MG63 (cell line): ENCODE data around the gene CELF2. TPM values are rescaled to one million over a fixed set of nuclear protein-coding genes. Genes with fewer than 3 reads are reported as not detected.
A peak's percentile ranks its signal among the peaks of the same experiment; 100 is the strongest.

Experiments used
- DNase-seq: peaks from one replicate; pipeline ENCODE4 v3.0.0-alpha.2; 2020
- H3K27me3 ChIP-seq: fragments of 250-450 bp; sonication (Bioruptor Pico); 2 replicates; pipeline ENCODE4 v1.5.1; 2020; ENCODE audit warnings: mild to moderate bottlenecking, moderate library complexity
- H3K36me3 ChIP-seq: fragments of 250-450 bp; sonication (Bioruptor Pico); 2 replicates; pipeline ENCODE4 v1.5.1; 2020; ENCODE audit warnings: mild to moderate bottlenecking, moderate library complexity
- H3K4me3 ChIP-seq: fragments of 250-450 bp; sonication (Bioruptor Pico); 2 replicates; pipeline ENCODE4 v1.5.1; 2020; ENCODE audit warnings: mild to moderate bottlenecking, moderate library complexity
- H3K9me3 ChIP-seq: fragments of 250-450 bp; sonication (Bioruptor Pico); 2 replicates; pipeline ENCODE4 v1.5.1; 2020; ENCODE audit warnings: mild to moderate bottlenecking, moderate library complexity
- total RNA-seq: library from RNA; depleted of rRNA; stranded (reverse); fragments of >200 nt; shearing (Covaris generic); gene quantifications from 2 replicates; pipeline ENCODE4 v1.2.3, GENCODE V29; 2014; ENCODE audit warnings: low replicate concordance

The CELF2 gene
- total RNA-seq, 1 experiment from 2014 or later, result 1.5 TPM

DNA sequence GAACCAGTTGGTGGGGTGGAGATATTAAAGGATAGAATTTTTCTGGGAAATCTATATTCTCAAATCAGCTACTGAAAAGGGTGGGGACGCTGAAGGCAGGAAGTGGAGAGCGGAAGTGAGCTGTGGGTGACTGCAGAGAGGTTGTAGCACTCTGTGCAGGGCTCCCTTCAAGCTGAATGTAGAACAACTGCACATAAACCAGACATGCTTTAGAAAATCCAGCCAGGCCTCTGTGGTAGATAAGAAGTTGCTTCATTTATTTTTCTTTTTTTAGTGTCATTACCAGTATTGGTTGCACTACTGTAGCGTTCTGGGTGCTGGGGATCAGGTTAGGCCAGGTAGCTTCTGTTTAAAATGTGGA lies 127.8 kb downstream of the CELF2 start:
- DNase-seq, result no peak
- Histone ChIP-seq H3K4me3 (no peak overlapping the region), H3K27me3 (no peaks in the 10 kb centered on the region), H3K9me3 (no peaks in the 10 kb centered on the region), H3K36me3 (no peaks in the 10 kb centered on the region)

GRCh38 chr10:11146402-11147171 lies 128.9 kb downstream of the CELF2 start:
- DNase-seq, result peak; percentile 62

DNA sequence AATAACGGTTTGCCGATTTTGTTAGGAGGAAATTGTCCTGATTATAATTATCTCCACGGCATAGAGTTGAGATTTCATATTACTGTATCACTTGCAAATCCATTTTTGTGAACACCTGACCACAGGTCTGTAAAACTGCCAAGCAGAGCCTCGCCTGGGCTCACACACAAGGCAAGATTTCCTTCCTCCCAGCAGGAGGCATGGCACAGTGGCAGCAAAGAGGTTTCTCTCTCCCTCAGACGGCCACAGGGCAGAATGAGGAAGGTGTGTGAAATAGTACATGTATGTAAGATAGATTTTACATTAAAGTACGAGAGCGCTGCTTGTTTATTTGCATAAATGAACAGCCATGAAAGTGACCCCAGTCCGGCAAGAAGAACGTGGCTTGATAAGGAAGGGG lies 130.1 kb downstream of the CELF2 start:
- no peaks in the 10 kb centered on the region for H3K36me3 ChIP-seq
- H3K4me3 ChIP-seq, result no peak overlapping the region
- peak; percentile 10 for DNase-seq
- H3K27me3 ChIP-seq, result no peaks in the 10 kb centered on the region
- H3K9me3 ChIP-seq, result no peaks in the 10 kb centered on the region

More at GRCh38 chr10:11146402-11147171, 128.9 kb downstream of the CELF2 start:
- H3K36me3 ChIP-seq, result no peaks in the 10 kb centered on the region
- H3K27me3 ChIP-seq, result no peaks in the 10 kb centered on the region
- H3K9me3 ChIP-seq, result no peaks in the 10 kb centered on the region
- no peak overlapping the region for H3K4me3 ChIP-seq

DNA sequence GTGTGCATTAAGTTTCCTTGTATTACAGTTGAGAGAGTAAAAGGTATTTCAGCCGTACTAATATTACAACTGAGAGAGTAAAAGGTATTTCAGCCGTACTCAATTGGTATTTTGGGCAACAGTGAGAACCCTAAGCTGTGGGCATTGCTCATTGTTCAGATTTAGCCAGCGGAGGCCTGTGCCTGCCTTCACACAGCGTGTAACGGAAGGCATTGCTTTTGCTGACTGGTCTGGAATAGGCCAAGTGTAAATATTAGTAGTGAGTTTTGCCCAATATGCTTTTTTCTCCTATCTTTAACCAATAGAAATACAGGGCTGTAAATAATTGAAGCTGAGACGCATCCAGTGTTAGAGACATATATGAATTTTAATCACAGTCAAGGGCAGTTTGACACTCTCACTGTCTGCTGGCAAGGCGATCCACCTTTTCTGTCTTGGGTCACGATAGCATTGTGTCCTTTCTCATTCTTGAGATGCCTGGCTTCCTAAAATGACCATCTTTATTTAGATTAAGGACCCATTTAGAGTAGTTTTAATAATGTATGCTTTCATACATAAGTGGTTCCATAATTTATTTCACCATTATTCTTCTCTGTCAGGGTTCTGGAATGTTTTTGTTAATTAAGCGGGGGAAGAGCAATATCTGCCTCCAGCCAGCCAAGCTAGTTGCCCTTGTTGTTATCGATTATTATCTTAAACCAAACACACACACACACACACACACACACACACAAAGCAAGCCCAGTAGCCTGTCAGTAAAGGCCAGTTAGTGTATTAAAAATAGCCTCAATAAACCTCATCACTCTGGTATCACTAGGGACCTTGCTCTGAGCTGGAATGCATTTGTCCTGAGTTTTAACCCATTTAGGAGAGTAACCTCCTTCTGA lies 130.7 kb downstream of the CELF2 start:
- H3K27me3 ChIP-seq, result no peaks in the 10 kb centered on the region
- H3K4me3 ChIP-seq, result no peak overlapping the region
- no peak for DNase-seq
- H3K36me3 ChIP-seq, result no peaks in the 10 kb centered on the region
- no peaks in the 10 kb centered on the region for H3K9me3 ChIP-seq

GRCh38 chr10:11149807-11150141 lies 132.1 kb downstream of the CELF2 start:
- Histone ChIP-seq H3K4me3 (no peak overlapping the region), H3K36me3 (no peaks in the 10 kb centered on the region), H3K27me3 (no peaks in the 10 kb centered on the region), H3K9me3 (no peaks in the 10 kb centered on the region)
- no peak for DNase-seq

DNA sequence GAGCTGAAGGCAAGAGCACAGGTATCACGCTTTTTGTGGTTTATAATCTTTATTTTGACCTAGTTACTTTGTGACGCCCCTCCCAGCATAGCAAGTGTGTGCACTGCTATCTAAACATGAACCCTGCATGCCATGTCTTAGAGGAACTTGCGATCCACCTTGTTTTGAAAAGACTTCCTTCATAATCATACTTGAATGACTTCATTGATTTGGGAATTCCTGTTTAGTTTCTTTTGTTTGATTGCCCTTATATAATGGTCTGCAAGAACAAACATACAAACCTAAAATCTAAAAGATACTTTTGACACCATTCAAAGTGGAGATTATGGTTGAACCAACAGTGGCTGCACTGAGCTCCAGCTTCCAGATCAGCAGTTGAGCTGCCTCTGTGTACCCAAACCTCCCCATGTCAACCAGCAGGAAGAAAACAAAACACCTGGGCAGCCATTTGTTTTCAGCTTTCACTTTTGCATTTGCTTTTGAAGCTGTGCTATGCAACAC lies 132.6 kb downstream of the CELF2 start:
- no peaks in the 10 kb centered on the region for H3K27me3 ChIP-seq
- H3K4me3 ChIP-seq, result no peak overlapping the region
- H3K9me3 ChIP-seq, result no peaks in the 10 kb centered on the region
- H3K36me3 ChIP-seq, result no peaks in the 10 kb centered on the region
- DNase-seq, result no peak

DNA sequence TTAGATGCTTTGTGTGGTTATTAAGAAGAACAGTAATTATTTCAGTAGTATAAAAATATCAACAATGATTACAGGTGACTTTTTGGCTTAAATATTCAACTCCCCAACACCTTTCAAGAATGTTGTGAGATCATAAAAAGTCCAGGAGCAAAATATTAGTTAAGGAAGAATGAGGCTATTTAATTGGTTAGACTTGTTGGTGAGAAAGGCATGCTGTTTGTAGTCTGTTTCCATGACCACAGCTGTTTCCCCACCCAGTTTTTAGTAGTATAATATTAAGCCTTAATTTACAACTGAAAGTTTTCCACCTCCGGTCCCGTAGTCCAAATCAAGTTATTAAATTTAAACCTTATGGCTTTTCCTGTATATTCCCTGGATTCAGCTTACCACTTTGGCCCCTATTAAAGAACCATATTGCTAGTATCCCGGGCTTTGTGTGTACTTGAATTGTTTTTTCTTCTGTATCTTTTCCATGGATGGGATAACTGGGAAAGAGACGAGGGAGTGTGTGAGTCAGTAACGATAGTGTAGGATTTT lies 133.3 kb downstream of the CELF2 start:
- Histone ChIP-seq H3K4me3 (no peak overlapping the region), H3K27me3 (no peaks in the 10 kb centered on the region), H3K36me3 (no peaks in the 10 kb centered on the region), H3K9me3 (no peaks in the 10 kb centered on the region)
- no peak for DNase-seq

- no peaks in the 10 kb centered on the region for H3K9me3 ChIP-seq
Measured at GRCh38 chr10:11152801-11153200, 135.1 kb downstream of the CELF2 start.

DNA sequence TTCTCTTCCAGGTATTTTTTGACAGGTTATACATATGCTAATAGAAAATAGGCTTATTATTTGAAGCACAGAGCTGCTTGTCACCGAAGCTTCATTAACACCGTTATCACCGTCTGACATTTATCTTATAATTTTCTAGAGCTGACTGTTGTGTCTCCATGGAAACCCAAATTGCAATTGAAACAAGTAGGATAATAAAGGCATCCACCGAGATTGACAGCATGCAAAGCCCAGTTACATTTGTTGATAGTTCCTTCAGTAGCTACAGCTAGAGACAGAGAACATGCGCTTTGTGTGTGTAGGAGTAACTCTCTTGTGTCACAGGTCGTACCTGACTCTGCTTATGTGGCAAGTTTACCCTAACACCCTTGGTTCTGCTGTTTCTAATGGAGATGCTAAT lies 135.6 kb downstream of the CELF2 start:
- Histone ChIP-seq H3K27me3 (no peaks in the 10 kb centered on the region), H3K36me3 (no peaks in the 10 kb centered on the region), H3K9me3 (no peaks in the 10 kb centered on the region), H3K4me3 (no peak overlapping the region)
- no peak for DNase-seq

More at GRCh38 chr10:11152801-11153200, 135.1 kb downstream of the CELF2 start:
- Histone ChIP-seq H3K36me3 (no peaks in the 10 kb centered on the region), H3K27me3 (no peaks in the 10 kb centered on the region), H3K4me3 (no peak overlapping the region)
- no peak for DNase-seq

GRCh38 chr10:11153766-11154165 lies 136.1 kb downstream of the CELF2 start:
- DNase-seq, result no peak
- Histone ChIP-seq H3K4me3 (no peak overlapping the region), H3K27me3 (no peaks in the 10 kb centered on the region), H3K9me3 (no peaks in the 10 kb centered on the region), H3K36me3 (no peaks in the 10 kb centered on the region)

DNA sequence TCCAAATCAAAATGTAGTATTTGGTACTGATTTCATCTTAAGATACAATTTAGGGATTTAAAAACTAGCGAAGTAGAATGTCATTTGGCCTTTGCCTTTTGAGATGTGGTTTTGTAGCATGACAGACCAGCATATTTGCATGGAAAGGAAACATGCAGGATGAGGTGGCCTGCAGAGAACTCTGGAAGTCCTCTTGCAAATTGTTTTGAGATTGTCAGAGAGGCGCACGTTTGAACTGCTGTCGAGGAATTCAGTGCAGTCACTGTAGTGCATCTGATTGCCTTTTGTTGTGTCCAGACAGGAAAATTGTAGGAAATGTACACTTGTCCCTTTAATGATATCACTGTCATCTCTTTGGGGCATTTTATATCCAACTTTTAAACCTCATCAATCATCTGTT lies 136.7 kb downstream of the CELF2 start:
- no peak for DNase-seq
- no peak overlapping the region for H3K4me3 ChIP-seq
- no peaks in the 10 kb centered on the region for H3K27me3 ChIP-seq

GRCh38 chr10:11154849-11155498 lies 137.3 kb downstream of the CELF2 start:
- no peak for DNase-seq
- Histone ChIP-seq H3K36me3 (no peaks in the 10 kb centered on the region), H3K9me3 (no peaks in the 10 kb centered on the region), H3K4me3 (no peak overlapping the region), H3K27me3 (no peaks in the 10 kb centered on the region)

More for the DNA sequence above, 136.7 kb downstream of the CELF2 start:
- Histone ChIP-seq H3K36me3 (no peaks in the 10 kb centered on the region), H3K9me3 (no peaks in the 10 kb centered on the region)

GRCh38 chr10:11156480-11156879 lies 138.8 kb downstream of the CELF2 start:
- Histone ChIP-seq H3K36me3 (no peaks in the 10 kb centered on the region), H3K27me3 (no peaks in the 10 kb centered on the region), H3K9me3 (no peaks in the 10 kb centered on the region), H3K4me3 (no peak overlapping the region)
- DNase-seq, result no peak

GRCh38 chr10:11157292-11158076 lies 139.8 kb downstream of the CELF2 start:
- Histone ChIP-seq H3K27me3 (no peaks in the 10 kb centered on the region), H3K36me3 (no peaks in the 10 kb centered on the region), H3K4me3 (no peak overlapping the region), H3K9me3 (no peaks in the 10 kb centered on the region)
- DNase-seq, result peak; percentile 56

- Histone ChIP-seq H3K27me3 (no peaks in the 10 kb centered on the region), H3K36me3 (no peaks in the 10 kb centered on the region), H3K9me3 (no peaks in the 10 kb centered on the region), H3K4me3 (no peak overlapping the region)
- no peak for DNase-seq
Measured at GRCh38 chr10:11158080-11158479, 140.4 kb downstream of the CELF2 start.

DNA sequence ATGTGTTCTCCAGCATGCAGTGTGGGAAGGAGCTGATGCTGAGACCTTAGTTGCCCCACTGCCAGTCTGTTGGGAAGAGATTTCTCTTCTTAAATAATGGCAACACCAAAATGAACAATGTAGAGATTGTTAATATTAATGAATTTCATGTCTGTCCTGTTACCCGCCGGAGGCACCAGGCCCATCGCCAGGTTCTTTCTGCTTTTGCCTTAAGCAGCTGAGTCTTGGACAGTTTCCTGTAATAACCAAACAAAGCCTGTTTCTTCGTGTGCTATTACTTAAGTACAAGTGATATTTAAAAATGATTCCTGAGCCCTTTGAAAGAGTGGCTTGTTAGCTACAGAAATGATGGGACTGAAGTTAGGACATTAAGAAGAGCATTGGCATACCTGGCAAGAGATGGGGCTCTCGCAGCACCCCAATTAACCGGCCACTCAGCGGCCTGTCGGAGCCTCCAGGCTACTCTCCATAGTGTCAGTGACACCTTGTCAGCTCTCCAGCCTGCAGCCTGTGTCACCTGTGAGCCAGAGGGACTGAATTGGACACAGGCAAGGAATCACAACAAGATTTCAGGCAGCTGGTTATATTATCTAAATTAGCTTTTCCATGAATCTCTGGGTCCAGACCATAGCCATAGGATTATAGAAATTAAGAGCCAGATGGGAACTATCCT lies 142.0 kb downstream of the CELF2 start:
- Histone ChIP-seq H3K36me3 (no peaks in the 10 kb centered on the region), H3K4me3 (no peak overlapping the region), H3K27me3 (no peaks in the 10 kb centered on the region), H3K9me3 (no peaks in the 10 kb centered on the region)
- no peak for DNase-seq
